AML-193 (cell line): ENCODE results near the gene NEK4.

Source experiments
- DNase-seq, 2 experiments: peaks; one replicate each; lab custom pipeline; 2025; lab: John Stamatoyannopoulos, UW

Gene NEK4

GRCh38 chr3:52792961-52793695, 22.4 kb upstream of the NEK4 start:
- DNase-seq = no peak

- DNase-seq = no peak
Observed at GRCh38 chr3:52792413-52792812, 21.7 kb upstream of the NEK4 start.

GRCh38 chr3:52791928-52792327, 21.2 kb upstream of the NEK4 start:
- no peak for DNase-seq

- no peak for DNase-seq
Observed at GRCh38 chr3:52791366-52791765, 20.6 kb upstream of the NEK4 start.

- DNase-seq = no peak
Observed at GRCh38 chr3:52790741-52791140, 20.0 kb upstream of the NEK4 start.

GRCh38 chr3:52790337-52790736, 19.6 kb upstream of the NEK4 start:
- no peak for DNase-seq

- DNase-seq = no peak
Observed at GRCh38 chr3:52789746-52790040, 19.0 kb upstream of the NEK4 start.

- DNase-seq = no peak
Observed at GRCh38 chr3:52788890-52789745, 18.4 kb upstream of the NEK4 start.

GRCh38 chr3:52787672-52788625, 17.2 kb upstream of the NEK4 start:
- no peak for DNase-seq

GRCh38 chr3:52787246-52787645, 16.5 kb upstream of the NEK4 start:
- DNase-seq = no peak

- no peak for DNase-seq
Observed at GRCh38 chr3:52786330-52787215, 15.8 kb upstream of the NEK4 start.

GRCh38 chr3:52784931-52785590, 14.3 kb upstream of the NEK4 start:
- DNase-seq = no peak

- DNase-seq = no peak
Observed at GRCh38 chr3:52784021-52784621, 13.4 kb upstream of the NEK4 start.

- no peak for DNase-seq
Observed at GRCh38 chr3:52783211-52783555, 12.4 kb upstream of the NEK4 start.

- no peak for DNase-seq
Observed at GRCh38 chr3:52782412-52783210, 11.9 kb upstream of the NEK4 start.

- no peak for DNase-seq
Observed at GRCh38 chr3:52781741-52782140, 11.0 kb upstream of the NEK4 start.

GRCh38 chr3:52779837-52780585, 9.3 kb upstream of the NEK4 start:
- no peak for DNase-seq

GRCh38 chr3:52779011-52779836, 8.5 kb upstream of the NEK4 start:
- peak; percentile 55 to 67 for DNase-seq
